Peyer's patch (tissue), 4 donors: ENCODE data around the gene ZSWIM1. TPM values are rescaled to one million over a fixed set of nuclear protein-coding genes. Genes with fewer than 3 reads are reported as not detected.

Experiments used
- DNase-seq, 3 donors: peaks; one replicate each; pipeline ENCODE4 v3.0.0-alpha.2; 2017 to 2019
- H3K27ac ChIP-seq, 4 donors: fragments of 200-600 bp; sonication (generic); one replicate each; pipeline ENCODE4 v1.5.1; 2016 to 2019
- H3K27me3 ChIP-seq, 2 donors: fragments of 200-600 bp; sonication (generic); one replicate each; pipeline ENCODE4 v1.5.1; 2019
- H3K36me3 ChIP-seq, 3 donors: fragments of 200-600 bp; sonication (generic); one replicate each; pipeline ENCODE4 v1.5.1; 2016 to 2019
- H3K4me1 ChIP-seq, 4 donors: fragments of 200-600 bp; sonication (generic); one replicate each; pipeline ENCODE4 v1.5.1; 2016 to 2019
- H3K4me3 ChIP-seq, 4 donors: fragments of 200-600 bp; sonication (generic); 1 replicate in 3 of 4; 2 replicates in 1 of 4; pipeline ENCODE4 v1.5.1; 2016 to 2019; ENCODE audit warnings: mild to moderate bottlenecking in 1 of 4
- H3K9me3 ChIP-seq, 4 donors: fragments of 200-600 bp; sonication (generic); one replicate each; pipeline ENCODE4 v1.5.1; 2016 to 2019; ENCODE audit warnings: mild to moderate bottlenecking in 1 of 4
- POLR2A ChIP-seq, 2 donors: fragments of 450-650 bp; IDR thresholded peaks; one replicate each; pipeline ENCODE4 v1.5.1; 2017; ENCODE audit warnings: antibody characterized with exemption in 2 of 2, mild to moderate bottlenecking in 2 of 2, moderate library complexity in 2 of 2
- total RNA-seq, 4 donors: library from RNA; depleted of rRNA; stranded (reverse); fragments of >200 nt; gene quantifications; one replicate each; pipeline ENCODE4 v1.1.0, GENCODE V29; 2016
- TF ChIP-seq, protein P1 (sequence below), 6 experiments: fragments of 450-650 bp in 4 of 6; fragments of 200-600 bp in 2 of 6; sonication (generic) in 1 of 6; IDR thresholded peaks; one replicate each; pipeline ENCODE4 v1.5.1; 2017 to 2019; ENCODE audit warnings: antibody characterized with exemption in 6 of 6, mild to moderate bottlenecking in 3 of 6, moderate library complexity in 1 of 6

The ZSWIM1 gene
- total RNA-seq, 4 donors from 2014 or later, result 6.6 to 14.5 (median 11.9) TPM

DNA sequence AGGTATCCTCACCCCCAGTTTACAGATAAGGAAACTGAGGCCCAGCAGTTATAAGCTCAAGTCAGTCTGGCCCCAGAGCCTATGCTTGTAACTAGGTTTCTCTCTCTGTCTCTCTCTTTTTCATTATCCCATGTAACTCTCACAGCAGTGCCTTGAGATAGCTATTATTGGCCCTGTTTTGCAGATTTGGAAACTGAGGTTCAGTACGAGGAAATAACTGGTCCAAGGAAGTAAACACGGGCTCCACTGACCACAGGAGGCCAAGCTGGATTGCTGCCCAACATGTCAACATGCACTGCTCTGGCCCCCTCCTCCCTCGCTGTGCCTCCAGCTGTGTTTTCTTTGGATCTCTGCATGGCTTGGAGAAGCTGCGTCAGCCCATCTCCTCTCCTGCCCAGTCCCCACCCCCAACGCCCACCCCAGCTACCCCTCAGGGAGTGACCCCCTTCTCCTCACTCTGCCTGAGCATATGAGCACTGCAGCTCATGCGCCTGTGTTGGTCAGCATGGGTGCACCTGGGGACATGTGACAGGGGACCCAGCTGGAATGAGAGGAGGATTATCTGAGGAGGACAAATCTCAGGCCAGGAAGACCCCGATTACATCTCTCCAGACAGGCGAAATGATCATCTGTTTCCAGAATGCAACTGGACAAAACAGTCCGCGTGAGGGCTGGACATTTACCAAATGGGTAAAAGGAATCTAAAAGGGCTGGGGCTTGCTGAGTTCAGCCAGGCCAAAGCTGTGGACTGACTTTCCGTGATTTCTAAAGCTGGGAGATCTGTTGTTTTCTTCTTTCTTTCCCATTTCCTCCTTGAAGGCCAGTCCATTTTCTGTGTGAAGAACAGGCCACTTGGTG is 38.7 kb downstream of the ZSWIM1 start:
- Histone ChIP-seq H3K9me3 (no peaks in the 10 kb centered on the region), H3K4me3 (no peak overlapping the region)
- TF ChIP-seq POLR2A (IDR thresholded peaks at IDR 0.05), result no peak
- TF ChIP-seq, protein P1, sequence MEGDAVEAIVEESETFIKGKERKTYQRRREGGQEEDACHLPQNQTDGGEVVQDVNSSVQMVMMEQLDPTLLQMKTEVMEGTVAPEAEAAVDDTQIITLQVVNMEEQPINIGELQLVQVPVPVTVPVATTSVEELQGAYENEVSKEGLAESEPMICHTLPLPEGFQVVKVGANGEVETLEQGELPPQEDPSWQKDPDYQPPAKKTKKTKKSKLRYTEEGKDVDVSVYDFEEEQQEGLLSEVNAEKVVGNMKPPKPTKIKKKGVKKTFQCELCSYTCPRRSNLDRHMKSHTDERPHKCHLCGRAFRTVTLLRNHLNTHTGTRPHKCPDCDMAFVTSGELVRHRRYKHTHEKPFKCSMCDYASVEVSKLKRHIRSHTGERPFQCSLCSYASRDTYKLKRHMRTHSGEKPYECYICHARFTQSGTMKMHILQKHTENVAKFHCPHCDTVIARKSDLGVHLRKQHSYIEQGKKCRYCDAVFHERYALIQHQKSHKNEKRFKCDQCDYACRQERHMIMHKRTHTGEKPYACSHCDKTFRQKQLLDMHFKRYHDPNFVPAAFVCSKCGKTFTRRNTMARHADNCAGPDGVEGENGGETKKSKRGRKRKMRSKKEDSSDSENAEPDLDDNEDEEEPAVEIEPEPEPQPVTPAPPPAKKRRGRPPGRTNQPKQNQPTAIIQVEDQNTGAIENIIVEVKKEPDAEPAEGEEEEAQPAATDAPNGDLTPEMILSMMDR (IDR thresholded peaks at IDR 0.05), result no peak

DNA sequence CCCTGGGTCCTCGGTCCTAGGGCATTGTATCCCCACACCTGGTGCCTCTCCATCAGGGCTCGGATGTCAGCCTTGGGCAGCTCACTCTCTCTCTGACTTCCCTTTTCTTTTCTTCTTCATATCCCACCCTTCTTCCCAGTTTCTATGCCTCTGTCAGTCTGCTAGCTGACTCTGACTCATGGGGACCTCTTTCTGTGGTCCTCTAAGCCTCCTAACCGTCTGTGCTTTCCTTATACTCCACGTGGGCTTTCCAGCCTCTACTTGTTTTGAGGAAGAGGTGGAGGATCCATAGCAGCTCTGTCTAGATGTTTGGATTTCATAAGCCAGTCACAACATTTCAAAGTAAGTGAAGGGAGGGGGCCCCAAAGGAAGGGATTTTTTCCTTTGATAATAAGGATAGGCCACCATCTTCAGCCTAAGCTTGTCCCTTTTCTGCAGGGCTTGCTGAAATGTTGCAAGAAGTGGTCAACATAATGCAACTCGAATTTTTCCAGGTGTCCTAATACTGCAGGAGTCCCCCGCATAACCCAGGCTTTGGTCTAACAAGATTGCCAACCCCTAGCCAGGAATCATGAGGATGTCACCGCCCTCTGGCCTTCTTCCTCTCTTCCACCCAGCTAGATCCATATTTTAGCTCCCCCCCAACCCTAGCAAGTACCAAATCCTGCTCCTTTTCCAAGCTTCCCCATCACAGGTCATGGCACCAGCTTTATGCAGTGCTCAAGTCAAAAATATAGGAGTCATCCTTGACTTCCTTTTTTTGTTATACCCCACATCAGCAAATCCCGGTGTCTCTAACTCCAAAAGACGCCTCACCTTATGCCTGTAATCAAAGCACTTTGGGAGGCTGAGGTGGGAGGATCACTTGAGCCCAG is 39.7 kb downstream of the ZSWIM1 start:
- no peak for DNase-seq
- peaks cover 0 to 46% (median 0%) of the 10 kb centered on the region in 4 donors for H3K4me1 ChIP-seq
- TF ChIP-seq POLR2A (IDR thresholded peaks at IDR 0.05), result no peak
- TF ChIP-seq, protein P1 (IDR thresholded peaks at IDR 0.05), result no peak

More for the DNA sequence above, 38.7 kb downstream of the ZSWIM1 start:
- Histone ChIP-seq H3K36me3 (no peaks in the 10 kb centered on the region), H3K27ac (peak overlapping the region; percentile 49 to 70 (median 56)), H3K4me1 (peaks cover 0 to 46% (median 0%) of the 10 kb centered on the region in 4 donors), H3K27me3 (no peaks in the 10 kb centered on the region)
- DNase-seq, result peak in 1 of 3 donors; percentile 72

DNA sequence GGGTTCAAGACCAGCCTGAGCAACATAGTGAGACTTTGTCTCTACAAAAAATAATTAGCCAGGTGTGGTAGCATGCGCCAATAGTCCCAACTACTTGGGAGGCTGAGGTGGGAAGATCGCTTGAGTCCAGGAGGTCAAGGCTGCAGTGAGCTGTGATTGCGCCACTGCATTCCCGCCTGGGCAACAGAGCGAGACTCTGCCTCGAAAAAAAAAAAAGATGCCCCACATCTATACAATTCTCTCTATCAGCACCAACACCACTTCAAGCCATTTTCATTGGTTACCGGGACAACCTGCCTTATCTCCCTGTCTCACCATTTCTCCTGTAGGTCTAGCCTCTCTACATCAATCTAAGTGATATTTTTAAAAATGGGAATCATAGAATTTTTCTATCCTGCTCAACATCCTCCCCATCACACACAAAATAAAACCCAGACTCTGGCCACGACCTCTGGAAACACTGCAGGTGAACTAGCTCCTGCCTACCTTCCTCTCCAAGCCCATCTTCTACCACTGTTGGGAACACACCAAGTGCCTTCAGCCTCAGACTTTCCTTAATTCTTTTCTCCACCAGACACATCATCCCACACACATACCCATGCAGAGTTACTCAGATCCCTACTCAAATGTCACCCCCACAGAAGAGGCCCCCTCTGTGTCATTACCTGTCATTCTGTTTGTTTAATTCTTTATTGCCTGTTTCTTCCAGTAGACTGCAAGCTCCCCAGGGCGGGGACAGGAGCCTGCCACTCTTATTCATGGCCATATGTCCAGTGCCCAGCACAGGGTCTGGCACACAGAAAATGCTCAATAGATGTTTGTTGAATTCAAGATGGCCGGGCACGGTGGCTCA is 40.5 kb downstream of the ZSWIM1 start:
- no peak for TF ChIP-seq POLR2A (IDR thresholded peaks at IDR 0.05)
- TF ChIP-seq, protein P1 (IDR thresholded peaks at IDR 0.05), result no peak
- no peaks in the 10 kb centered on the region for H3K9me3 ChIP-seq
- no peak for DNase-seq
- H3K4me1 ChIP-seq, result peaks cover 0 to 46% (median 0%) of the 10 kb centered on the region in 4 donors
- no peak overlapping the region for H3K27ac ChIP-seq
- H3K27me3 ChIP-seq, result no peaks in the 10 kb centered on the region
- H3K36me3 ChIP-seq, result no peaks in the 10 kb centered on the region
- no peak overlapping the region for H3K4me3 ChIP-seq

More for the DNA sequence above, 39.7 kb downstream of the ZSWIM1 start:
- H3K36me3 ChIP-seq, result no peaks in the 10 kb centered on the region
- H3K27me3 ChIP-seq, result no peaks in the 10 kb centered on the region
- H3K9me3 ChIP-seq, result no peaks in the 10 kb centered on the region
- H3K27ac ChIP-seq, result peak overlapping the region; percentile 49 to 70 (median 56)
- H3K4me3 ChIP-seq, result no peak overlapping the region

DNA sequence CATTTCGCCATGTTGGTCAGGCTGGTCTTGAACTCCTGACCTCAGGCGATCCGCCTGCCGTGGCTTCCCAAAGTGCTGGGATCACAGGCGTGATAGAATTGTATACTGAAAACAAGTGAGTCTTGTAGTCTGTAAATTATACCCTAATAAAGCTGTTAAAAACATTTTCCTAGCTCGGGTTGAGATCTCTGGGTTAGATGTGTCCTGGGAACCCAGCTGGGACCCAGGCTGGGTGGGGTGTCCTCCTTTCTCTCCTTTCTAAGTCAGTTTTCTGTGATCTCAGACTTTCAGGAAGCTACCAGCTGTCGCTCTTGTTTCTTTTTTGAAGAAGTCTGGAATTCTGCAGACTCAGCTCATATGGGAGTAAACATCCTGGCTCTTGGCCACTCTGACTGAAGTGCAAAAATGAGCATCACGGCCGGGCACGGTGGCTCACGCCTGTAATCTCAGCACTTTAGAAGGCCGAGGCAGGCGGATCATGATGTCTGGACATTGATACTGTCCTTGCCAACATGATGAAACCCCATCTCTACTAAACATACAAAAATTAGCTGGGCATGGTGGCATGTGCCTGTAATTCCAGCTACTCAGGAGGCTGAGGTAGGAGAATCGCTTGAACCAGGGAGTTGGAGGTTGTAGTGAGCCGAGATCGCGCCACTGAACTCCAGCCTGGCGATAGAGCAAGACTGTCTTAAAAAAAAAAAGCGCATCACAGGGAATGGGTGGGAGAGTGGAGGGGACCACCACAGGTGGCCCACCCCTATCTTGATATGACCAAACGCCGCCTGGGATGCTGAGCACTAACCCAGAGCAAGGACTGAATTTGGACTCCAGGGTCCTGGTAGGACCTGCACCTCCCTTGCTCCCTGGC is 43.6 kb downstream of the ZSWIM1 start:
- TF ChIP-seq POLR2A (IDR thresholded peaks at IDR 0.05), result no peak
- TF ChIP-seq, protein P1 (IDR thresholded peaks at IDR 0.05), result no peak
- H3K9me3 ChIP-seq, result no peaks in the 10 kb centered on the region
- H3K36me3 ChIP-seq, result no peaks in the 10 kb centered on the region
- H3K4me1 ChIP-seq, result peaks cover 0 to 30% (median 0%) of the 10 kb centered on the region in 4 donors
- peak overlapping the region; percentile 36 to 78 (median 56) for H3K27ac ChIP-seq
- DNase-seq, result no peak
- no peak overlapping the region for H3K4me3 ChIP-seq
- H3K27me3 ChIP-seq, result no peaks in the 10 kb centered on the region
